HUES48 (cell line): ENCODE data around the gene CTNNA1.

Experiments used
- H3K27ac ChIP-seq: one replicate; pipeline ENCODE4 v1.7.0; 2013; ENCODE audit warnings: low read depth, low read length, inconsistent platforms
- H3K27me3 ChIP-seq: 2 replicates; pipeline ENCODE4 v1.6.1; 2013; ENCODE audit warnings: mild to moderate bottlenecking, low read length; ENCODE audit not compliant: control insufficient read depth, insufficient read depth
- H3K36me3 ChIP-seq: 2 replicates; pipeline ENCODE4 v1.6.1; 2013; ENCODE audit warnings: low read length; ENCODE audit not compliant: control insufficient read depth, insufficient read depth
- H3K4me1 ChIP-seq: 2 replicates; pipeline ENCODE4 v1.6.1; 2013; ENCODE audit warnings: mild to moderate bottlenecking, low read length; ENCODE audit not compliant: control insufficient read depth, insufficient read depth
- H3K4me3 ChIP-seq: 2 replicates; pipeline ENCODE4 v1.5.1; 2013; ENCODE audit warnings: mild to moderate bottlenecking, low read depth, low read length
- H3K9ac ChIP-seq: 2 replicates; pipeline ENCODE4 v1.6.1; 2013; ENCODE audit warnings: mild to moderate bottlenecking, low read depth, low read length, moderate library complexity
- H3K9me3 ChIP-seq: 2 replicates; pipeline ENCODE4 v1.6.1; 2013; ENCODE audit warnings: low read length; ENCODE audit not compliant: control insufficient read depth, insufficient read depth

The CTNNA1 gene

DNA sequence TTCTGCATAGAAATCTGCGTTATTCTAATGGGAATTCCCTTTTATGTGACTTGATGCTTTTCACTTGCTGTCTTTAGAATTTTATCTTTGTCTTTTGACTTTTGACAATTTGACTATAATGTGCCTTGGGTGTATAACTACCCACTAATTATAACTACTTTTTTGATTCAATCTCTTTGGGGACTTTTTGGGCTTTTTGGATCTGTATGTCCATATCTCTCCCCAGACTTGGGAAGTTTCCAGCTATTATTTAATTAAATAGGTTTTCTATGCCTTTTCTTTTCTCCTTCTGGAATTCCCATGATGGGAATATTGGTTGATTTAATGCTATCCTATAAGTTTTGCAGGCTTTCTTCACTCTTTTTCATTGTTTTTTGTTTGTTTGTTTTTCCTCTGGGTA is 64.0 kb downstream of the CTNNA1 start:
- Histone ChIP-seq H3K36me3 (peaks cover 46% of the 10 kb centered on the region), H3K9ac (no peak overlapping the region)

DNA sequence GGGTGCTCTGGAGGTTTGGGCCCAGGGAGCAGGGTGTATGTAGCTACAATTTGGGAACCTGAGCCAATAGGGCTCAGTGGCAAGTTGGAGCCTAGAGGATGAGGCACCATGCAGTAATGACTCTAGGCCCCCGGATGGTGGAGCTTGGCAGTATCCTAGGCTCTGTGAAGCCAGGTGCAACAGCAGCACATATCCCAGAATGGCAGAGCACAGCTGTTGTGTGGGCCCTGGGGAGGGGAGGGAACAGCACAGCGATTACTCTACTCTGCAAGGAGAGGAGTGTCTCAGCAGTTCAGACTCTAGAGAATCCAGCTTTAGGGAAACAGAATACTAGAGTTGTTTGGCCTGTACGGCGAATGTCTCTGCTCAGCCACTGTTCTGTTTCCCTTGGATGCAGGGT is 65.9 kb downstream of the CTNNA1 start:
- no peaks in the 10 kb centered on the region for H3K4me1 ChIP-seq
- H3K9me3 ChIP-seq = no peaks in the 10 kb centered on the region
- no peak overlapping the region for H3K27ac ChIP-seq
- no peak overlapping the region for H3K4me3 ChIP-seq
- H3K36me3 ChIP-seq = peaks cover 29% of the 10 kb centered on the region; the same call in 1 of the 2 replicates
- no peak overlapping the region for H3K9ac ChIP-seq
- no peaks in the 10 kb centered on the region for H3K27me3 ChIP-seq

More for the DNA sequence above, 64.0 kb downstream of the CTNNA1 start:
- H3K27ac ChIP-seq = no peak overlapping the region
- H3K9me3 ChIP-seq = 0 out of 2 replicates have a peak, but pooled peaks cover 2% of the 10 kb centered on the region
- no peaks in the 10 kb centered on the region for H3K4me1 ChIP-seq
- H3K4me3 ChIP-seq = no peak overlapping the region
- no peaks in the 10 kb centered on the region for H3K27me3 ChIP-seq

DNA sequence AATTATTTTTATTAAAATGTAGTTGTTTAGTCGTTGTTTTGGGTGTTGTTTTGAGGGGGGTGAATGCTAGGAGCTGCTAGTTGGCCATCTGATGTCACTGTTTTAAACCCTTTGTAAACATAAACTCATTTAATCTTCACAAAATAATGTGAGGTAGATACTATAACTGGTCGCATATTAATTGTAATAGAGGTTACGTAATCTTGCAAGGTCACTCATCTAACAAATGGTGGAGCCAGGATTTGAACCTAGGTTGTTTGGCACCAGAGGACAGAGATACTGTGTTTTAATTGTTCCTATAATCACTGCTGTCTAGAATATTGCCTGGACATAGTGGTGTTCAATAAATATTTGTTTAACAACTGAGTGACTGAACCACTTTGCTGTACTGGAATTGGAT is 67.5 kb downstream of the CTNNA1 start:
- Histone ChIP-seq H3K27me3 (no peaks in the 10 kb centered on the region), H3K36me3 (peaks cover 26% of the 10 kb centered on the region), H3K27ac (no peak overlapping the region), H3K9ac (no peak overlapping the region), H3K4me3 (no peak overlapping the region), H3K9me3 (no peaks in the 10 kb centered on the region), H3K4me1 (no peaks in the 10 kb centered on the region)

DNA sequence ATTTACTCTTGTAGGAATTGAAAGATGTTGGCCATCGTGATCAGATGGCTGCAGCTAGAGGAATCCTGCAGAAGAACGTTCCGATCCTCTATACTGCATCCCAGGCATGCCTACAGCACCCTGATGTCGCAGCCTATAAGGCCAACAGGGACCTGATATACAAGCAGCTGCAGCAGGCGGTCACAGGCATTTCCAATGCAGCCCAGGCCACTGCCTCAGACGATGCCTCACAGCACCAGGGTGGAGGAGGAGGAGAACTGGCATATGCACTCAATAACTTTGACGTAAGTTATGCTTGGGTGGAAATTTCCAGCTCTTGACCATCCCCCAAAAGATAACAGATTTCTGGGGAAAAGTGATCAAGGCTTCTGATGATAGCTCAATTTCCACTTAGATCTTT is 71.3 kb downstream of the CTNNA1 start:
- Histone ChIP-seq H3K4me3 (no peak overlapping the region), H3K9ac (no peak overlapping the region), H3K9me3 (no peaks in the 10 kb centered on the region), H3K27me3 (no peaks in the 10 kb centered on the region), H3K4me1 (peaks cover 5% of the 10 kb centered on the region; the same call in 1 of the 2 replicates), H3K27ac (no peak overlapping the region), H3K36me3 (peaks cover 53% of the 10 kb centered on the region)

DNA sequence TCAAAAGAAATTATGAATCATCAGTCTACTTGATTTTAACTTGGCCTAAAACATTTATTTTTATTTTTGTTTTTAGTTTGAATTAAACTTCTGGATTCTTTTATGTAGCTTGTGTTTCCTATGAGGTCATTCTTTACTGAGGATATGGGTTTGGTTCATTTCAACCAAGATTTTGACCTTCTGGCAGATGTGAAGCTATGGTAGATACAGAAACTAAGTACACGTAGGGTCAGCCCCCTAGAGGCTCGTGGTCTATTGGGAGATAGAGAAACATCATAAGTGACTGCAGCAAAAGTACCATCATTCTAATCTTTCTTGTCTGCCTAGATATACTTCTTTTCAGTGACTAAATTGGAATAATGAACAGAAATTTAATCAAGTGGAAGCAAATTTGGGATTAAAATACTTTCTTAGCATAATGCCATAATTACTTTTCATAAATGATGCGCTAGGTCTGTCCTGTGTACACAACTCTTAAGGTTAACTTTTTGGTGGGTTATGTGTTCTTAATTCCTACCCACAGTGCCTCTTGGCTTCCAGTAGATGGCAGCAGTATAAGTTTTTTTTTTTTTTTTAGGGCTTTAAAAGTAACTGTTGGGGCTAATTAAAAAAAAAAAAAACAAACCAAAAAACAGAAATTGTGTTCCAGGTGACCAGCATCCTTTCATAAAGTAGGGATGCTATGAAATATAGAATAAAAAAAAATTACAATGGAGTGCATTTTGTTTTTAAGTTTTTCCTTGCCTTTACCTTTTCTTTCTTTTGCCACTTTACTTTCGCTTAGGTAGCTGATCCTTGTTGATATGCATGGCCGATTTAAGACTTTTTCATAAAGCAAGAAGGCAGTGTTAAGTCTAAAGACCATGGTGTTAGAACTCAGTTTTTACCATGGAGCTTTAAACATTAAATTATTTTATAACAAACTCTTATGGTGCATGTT is 72.0 kb downstream of the CTNNA1 start:
- Histone ChIP-seq H3K36me3 (peaks cover 53% of the 10 kb centered on the region), H3K9me3 (no peaks in the 10 kb centered on the region), H3K4me3 (no peak overlapping the region), H3K9ac (no peak overlapping the region), H3K27ac (no peak overlapping the region), H3K27me3 (no peaks in the 10 kb centered on the region), H3K4me1 (peaks cover 5% of the 10 kb centered on the region)

DNA sequence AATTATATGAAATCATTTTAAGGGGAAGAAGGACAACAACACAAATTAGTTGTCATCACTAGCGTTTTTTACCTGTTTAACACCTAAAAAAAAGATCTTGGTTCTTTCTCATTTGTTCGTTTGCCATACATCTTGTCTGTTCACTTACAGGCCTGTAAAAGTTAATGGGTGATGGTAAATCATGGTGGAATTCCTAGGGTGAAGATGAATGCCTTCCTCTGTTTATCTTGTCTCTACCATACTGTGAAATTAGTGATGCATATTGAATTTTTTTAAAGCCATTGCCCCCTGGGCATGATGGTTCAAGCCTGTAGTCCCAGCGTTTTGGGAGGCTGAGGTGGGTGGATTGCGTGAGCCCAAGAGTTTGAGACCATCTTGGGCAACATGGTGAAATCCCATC is 75.3 kb downstream of the CTNNA1 start:
- H3K9ac ChIP-seq = no peak overlapping the region
- peaks cover 50% of the 10 kb centered on the region for H3K36me3 ChIP-seq
- H3K27ac ChIP-seq = no peak overlapping the region
- peaks cover 38% of the 10 kb centered on the region for H3K4me1 ChIP-seq
- H3K9me3 ChIP-seq = no peaks in the 10 kb centered on the region
- H3K4me3 ChIP-seq = no peak overlapping the region
- no peaks in the 10 kb centered on the region for H3K27me3 ChIP-seq

DNA sequence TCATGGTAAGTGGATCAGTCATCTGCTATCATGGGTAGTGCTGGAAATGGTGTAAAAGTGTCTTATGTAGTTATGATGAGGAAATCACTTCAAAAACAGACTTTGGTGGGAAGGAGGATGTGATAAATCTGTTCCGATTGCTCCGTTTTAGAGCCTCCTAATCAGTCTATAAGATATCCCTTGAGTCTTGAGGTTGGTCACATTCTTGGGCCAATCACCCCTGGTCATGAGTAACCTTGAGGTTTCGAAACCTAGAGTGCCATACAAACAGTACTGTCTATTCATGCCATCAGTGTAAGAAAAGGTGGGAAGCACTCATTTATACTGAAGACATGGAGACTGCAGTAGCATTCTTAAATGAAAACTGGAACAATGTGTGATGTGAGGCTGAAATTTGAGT is 76.1 kb downstream of the CTNNA1 start:
- no peak overlapping the region for H3K9ac ChIP-seq
- peaks cover 46% of the 10 kb centered on the region for H3K4me1 ChIP-seq
- no peaks in the 10 kb centered on the region for H3K9me3 ChIP-seq
- H3K36me3 ChIP-seq = peaks cover 49% of the 10 kb centered on the region
- no peaks in the 10 kb centered on the region for H3K27me3 ChIP-seq
- no peak overlapping the region for H3K27ac ChIP-seq
- H3K4me3 ChIP-seq = no peak overlapping the region

DNA sequence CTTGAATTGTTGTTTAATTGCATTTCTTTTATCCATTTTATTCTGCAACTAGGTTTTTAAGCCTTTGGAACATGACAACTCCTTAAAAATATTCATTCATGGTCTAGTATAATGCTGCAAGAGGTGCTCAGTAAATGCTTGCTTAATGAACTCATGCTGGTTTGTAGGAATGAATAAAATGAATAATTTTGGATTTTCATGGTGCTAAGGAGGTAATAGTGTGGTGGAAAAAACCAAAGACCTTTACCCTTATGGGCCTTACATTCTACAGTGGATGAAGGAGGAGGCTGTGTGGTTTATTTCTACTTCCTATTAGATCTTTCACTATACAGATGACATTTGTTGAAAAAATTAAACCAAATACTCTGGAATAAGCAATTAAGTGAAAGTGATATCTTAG is 78.5 kb downstream of the CTNNA1 start:
- H3K36me3 ChIP-seq = peaks cover 28% of the 10 kb centered on the region

DNA sequence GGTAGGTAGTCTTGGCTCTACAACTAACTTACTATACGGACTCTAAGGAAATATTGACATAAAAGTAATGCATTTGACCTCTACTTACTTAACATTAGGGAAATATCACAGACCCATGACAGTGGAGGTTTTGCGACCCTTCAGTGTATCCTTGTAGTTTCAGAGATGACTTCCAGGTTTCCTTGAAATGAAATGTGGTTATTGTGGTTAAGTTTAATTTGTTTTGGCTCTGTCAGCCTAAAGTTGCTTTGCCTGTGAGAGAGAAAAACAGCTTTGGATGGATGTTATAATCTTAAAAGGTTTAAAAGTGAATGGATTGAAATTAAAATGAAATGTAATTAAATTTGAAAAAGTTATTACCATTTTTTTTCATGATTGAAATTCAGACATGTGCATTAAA is 79.0 kb downstream of the CTNNA1 start:
- Histone ChIP-seq H3K9ac (no peak overlapping the region), H3K36me3 (peaks cover 23% of the 10 kb centered on the region), H3K4me1 (peaks cover 65% of the 10 kb centered on the region), H3K4me3 (no peak overlapping the region; the same call in 1 of the 2 replicates), H3K27ac (peak overlapping the region; percentile 91), H3K9me3 (no peaks in the 10 kb centered on the region), H3K27me3 (no peaks in the 10 kb centered on the region)

More for the DNA sequence above, 78.5 kb downstream of the CTNNA1 start:
- no peaks in the 10 kb centered on the region for H3K27me3 ChIP-seq
- H3K4me1 ChIP-seq = peaks cover 61% of the 10 kb centered on the region
- no peaks in the 10 kb centered on the region for H3K9me3 ChIP-seq
- H3K9ac ChIP-seq = no peak overlapping the region
- H3K27ac ChIP-seq = peak overlapping the region; percentile 91
- H3K4me3 ChIP-seq = no peak overlapping the region; the same call in 1 of the 2 replicates

DNA sequence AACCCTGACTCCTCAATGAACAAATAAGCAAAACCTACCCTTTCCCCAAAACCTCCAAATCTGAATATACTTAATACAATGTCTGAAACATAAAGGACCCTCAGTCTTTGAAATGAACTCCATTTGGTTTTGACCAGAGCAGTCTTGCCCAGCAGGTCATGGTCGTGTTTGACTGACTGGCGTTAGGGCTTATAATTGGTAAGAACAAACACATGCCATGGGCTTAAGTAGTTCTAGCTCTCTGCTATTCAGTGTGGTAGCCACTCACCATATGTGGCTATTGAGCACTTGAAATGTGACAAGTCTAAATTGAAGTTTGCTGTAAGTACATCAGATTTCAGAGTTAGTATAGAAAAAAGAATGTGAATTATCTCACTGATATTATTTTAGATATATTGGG is 79.9 kb downstream of the CTNNA1 start:
- Histone ChIP-seq H3K9me3 (no peaks in the 10 kb centered on the region), H3K4me1 (peaks cover 65% of the 10 kb centered on the region), H3K27me3 (no peaks in the 10 kb centered on the region), H3K9ac (no peak overlapping the region), H3K27ac (peak overlapping the region; percentile 91), H3K4me3 (no peak overlapping the region; the same call in 1 of the 2 replicates), H3K36me3 (peaks cover 14% of the 10 kb centered on the region)

DNA sequence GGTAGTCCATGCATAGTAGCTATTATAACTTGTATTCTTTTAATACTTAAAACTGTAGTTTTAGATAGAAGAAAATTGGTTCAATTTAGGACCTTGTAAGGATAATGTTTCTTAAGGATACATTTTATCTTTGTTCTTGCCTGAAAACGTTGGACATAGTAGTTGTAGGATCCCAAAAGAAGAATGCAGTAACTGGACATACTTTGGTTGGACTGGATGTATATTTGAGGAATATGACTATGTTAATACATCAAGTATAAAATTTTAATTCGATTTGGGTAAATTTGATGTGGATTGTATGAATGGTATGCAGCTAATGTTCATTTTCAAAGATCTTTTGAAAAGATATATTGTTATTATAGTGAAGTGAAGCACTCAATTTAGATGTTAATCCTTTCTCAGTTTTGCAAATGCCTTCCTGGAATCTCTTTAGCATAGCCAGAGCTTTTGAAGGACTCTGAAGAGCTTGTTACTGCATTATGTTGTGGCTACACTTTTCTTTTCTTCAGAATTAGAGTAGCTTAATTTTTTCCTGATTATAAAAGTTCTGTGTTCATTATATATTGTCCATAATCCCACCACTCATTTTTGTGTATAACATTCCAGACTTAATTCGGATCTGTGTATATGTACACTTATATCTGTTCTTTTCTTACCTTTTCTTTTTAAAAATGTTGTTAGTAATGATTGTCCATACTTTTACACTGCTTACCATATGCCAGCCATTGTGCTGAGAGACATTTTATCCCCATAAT is 80.7 kb downstream of the CTNNA1 start:
- Histone ChIP-seq H3K4me3 (peak overlapping the region; percentile 53), H3K4me1 (peaks cover 61% of the 10 kb centered on the region), H3K9me3 (no peaks in the 10 kb centered on the region), H3K36me3 (peaks cover 6% of the 10 kb centered on the region; the same call in 1 of the 2 replicates), H3K27ac (peak overlapping the region; percentile 91), H3K27me3 (no peaks in the 10 kb centered on the region), H3K9ac (no peak overlapping the region; the same call in 1 of the 2 replicates)
